HG02798 (cell line): Measurements from ENCODE around the gene ZCWPW1.
"Not testable (repeated sequence)": the region's sequence is repeated elsewhere in the genome, so short reads cannot be mapped to it uniquely, and the experiment has no call there.

Experiments used
- ATAC-seq: cut with Tn5 transposase; IDR thresholded peaks from one replicate; pipeline ENCODE4 v1.9.1; 2021; ENCODE audit warnings: mild to moderate bottlenecking; ENCODE audit not compliant: unreplicated experiment, poor library complexity

The ZCWPW1 gene

DNA sequence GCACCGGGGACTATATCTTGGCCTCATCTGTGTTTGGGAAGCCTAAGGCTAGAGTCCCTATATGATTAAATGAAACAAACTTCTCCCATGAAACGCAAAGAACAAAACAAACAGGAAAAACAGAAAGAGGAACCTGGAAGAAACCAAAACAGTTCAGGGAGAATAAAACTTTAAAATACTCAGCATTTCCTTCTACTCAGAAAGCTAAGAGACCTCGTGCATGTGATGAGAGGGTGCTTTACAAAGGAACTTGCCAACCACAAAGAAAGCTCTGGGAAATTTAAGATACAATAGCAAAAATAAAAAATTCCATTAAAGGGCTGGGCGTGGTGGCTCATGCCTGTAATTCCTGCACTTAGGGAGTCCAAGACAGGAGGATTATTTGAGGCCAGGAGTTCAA lies 48.3 kb downstream of the ZCWPW1 start:
- no peak for ATAC-seq

DNA sequence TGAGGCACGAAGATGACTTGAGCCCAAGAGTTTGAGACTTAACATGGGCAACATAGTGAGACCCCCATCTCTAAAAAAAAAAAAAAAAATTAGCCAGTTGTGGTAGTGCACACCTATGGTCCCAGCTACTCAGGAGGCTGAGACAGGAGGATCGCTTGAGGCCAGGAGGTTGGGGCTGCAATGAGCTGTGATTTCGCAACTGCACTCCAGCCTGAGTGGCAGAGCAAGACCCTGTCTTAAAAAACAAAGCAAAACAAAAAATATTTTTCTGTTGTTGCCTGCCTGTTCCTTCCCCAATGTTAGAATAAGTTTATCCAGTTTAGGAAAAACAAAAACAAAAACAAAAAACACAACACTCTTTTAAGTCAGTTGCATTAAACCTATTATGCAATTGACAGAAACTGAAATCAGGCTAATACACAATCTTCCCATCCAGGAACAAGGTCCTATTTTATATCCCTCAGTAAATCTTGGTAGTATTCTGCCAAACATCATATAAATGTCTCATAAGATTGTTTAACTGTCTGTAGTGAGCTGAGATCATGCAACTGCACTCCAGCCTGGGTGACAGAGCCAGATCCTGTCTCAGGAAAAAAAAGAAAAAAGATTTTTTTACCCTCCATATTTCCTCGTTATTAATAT lies 50.3 kb downstream of the ZCWPW1 start:
- ATAC-seq = no peak

GRCh38 chr7:100376066-100376465 lies 52.4 kb downstream of the ZCWPW1 start:
- no peak for ATAC-seq

DNA sequence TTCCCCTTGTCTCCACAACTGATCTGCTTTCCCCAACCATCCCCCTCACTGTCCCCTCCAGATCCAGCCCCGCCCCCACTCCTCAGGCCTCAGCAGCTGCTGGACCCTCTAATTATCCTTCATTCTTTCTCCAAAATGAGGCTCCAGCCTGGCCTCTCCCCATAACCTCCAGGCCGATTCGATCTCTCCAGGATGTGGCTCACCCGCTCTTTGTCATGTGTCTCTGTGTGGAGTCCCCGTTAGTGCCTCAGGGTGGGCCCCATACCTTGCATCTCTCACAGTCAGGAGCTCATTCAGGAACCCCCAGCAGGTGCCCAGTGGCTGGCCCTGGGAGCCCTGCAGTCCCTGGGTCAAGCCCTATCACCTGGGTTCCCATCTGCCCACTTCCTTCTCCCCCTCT lies 53.9 kb downstream of the ZCWPW1 start:
- no peak for ATAC-seq

- not testable (repeated sequence) for ATAC-seq
Measured at GRCh38 chr7:100373870-100374598, 54.5 kb downstream of the ZCWPW1 start.

DNA sequence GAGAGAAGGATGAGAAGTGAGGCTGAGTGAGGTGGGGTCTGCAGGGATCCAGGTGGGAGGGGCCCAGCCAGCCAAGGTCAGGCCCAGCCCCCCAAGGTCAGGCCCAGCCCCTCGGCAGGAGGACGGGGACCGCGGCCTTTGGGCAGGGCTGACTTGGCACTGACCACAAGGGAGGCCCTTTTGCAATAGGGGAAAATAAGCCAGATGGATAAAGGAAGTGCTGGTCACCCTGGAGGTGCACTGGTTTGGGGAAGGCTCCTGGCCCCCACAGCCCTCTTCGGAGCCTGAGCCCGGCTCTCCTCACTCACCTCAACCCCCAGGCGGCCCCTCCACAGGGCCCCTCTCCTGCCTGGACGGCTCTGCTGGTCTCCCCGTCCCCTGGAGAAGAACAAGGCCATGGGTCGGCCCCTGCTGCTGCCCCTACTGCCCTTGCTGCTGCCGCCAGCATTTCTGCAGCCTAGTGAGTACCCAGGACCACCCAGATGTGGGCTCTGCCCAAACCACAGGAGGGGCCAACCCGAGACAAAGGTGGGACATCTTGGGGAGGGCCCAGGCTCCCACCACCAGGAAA lies 55.2 kb downstream of the ZCWPW1 start, which contains the start of gene PILRA:
PILRA (plus strand) TSS at position 227 of the 571 bp plus-strand sequence; CDS start at position 397, 170 bp downstream.
- ATAC-seq = no peak

DNA sequence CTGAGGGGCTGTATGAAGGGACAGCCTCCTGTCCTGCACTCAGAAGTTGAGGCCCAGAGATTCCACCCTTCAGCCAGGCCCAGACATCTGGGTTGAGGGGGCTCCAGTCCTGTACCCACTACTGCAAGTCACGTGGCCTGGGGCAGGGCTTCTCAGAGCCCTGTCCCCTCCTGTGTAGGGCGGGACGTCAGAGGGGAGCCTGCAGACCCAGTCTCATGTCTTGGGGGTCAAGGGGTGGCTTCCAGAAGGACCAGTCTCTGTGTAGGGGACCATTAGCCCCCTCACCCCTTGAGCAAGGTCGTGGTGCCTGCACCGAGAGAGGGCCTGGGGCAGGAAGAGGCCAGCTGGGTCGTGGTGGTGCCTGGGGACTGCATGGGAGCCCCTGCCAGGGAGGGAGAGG lies 55.8 kb downstream of the ZCWPW1 start:
- ATAC-seq = no peak

DNA sequence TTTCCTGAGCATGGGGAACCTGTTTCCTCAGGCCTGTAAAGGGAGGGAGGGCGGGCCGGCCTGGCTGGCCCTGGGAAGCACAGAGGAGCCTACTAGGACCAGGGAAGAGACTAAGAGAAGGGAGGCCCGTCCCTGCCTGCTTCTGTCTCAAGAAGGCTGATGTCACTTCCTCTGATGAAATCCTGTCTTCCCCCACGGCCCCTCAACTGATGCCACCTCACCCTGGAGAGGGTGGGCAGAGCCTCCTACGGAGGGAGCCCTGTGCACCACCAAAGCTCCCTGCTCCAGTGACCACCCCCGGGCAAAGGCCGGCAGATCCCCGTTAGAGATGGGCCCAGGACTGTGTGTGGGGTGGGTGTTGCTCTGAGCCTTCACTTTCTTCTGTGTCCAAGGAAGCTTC lies 56.2 kb downstream of the ZCWPW1 start:
- no peak for ATAC-seq

DNA sequence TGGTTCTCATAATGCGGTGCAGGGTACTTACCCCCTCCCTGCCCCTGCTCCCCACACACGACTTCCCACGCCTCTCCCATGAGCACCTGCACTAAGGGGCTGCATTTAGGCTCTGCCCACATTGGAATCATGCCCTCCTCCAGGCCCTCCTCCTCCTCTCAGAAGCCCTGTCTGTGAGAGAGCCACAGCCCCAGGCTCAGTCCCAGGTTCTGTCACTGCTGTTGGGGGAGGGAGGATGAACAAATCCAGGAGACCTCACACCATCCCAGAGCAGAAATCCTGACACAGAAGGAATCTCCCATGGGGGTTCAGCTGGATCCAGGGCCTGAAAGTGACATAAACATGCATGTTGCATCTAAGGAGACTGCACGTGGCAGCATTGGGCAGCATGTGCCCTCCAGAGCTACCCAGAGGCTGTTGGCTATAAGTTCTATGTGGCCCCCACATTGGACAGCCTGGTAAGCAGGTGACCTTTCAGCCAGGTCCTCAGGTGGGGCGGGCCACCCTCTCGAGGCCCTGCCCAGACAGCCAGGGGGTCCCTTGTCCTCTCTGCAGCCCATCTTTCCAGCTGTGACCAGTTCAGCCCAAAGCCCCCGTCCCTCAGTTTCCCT lies 56.8 kb downstream of the ZCWPW1 start:
- no peak for ATAC-seq

DNA sequence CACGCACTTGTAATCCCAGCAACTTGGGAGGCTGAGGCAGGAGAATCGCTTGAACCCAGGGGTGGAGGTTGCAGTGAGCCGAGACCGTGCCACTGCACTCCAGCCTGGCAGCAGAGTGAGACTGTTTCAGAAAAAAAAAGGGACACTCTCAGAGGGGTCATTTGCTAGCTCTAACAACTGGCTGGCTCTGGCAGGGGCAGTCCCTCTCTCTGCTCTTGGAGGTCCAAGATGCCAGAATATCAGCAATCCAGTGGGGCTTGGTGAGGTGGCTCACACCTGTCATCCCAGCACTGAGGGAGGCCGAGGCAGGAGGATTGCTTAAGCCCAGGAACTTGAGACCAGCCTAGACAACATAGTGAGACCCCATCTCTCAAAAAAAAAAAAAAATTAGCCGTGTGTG lies 57.8 kb downstream of the ZCWPW1 start:
- no peak for ATAC-seq

DNA sequence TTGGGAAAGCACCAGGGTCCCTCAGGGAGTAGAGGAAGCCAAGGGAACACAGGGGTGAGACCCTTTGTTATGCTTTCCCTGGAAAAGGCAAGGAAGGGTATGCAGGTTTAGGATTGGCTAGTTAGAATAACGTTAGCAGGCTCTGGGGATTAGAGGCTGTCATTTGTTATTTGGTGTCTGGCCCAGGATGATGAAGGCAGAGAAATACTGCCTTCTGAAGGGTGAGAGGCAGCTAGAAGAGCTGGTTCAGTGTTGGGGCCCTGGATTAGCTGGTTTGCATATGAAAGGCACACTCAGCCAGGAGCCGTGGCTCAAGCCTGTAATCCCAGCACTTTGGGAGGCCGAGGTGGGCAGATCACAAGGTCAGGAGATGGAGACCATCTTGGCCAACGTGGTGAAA lies 58.2 kb downstream of the ZCWPW1 start:
- no peak for ATAC-seq

DNA sequence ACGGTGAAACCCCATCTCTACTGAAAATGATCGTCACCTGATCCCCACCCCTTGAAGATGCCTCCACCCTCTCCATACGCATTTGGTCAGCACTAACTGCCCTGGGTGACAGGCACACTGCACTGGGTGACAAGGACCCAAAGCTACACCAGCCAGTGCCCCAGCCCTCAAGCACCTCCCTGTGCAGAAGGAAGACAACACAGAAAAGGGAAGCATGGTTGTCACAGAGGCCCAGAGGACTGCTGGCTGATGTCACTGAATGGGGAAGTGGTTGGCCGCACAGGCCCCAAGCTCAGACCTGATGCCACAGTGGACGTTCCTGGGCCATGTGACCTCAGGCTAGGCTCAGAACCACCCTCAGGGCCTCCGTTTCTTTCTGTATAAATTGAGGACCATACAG lies 59.4 kb downstream of the ZCWPW1 start:
- peak; percentile 57 for ATAC-seq

DNA sequence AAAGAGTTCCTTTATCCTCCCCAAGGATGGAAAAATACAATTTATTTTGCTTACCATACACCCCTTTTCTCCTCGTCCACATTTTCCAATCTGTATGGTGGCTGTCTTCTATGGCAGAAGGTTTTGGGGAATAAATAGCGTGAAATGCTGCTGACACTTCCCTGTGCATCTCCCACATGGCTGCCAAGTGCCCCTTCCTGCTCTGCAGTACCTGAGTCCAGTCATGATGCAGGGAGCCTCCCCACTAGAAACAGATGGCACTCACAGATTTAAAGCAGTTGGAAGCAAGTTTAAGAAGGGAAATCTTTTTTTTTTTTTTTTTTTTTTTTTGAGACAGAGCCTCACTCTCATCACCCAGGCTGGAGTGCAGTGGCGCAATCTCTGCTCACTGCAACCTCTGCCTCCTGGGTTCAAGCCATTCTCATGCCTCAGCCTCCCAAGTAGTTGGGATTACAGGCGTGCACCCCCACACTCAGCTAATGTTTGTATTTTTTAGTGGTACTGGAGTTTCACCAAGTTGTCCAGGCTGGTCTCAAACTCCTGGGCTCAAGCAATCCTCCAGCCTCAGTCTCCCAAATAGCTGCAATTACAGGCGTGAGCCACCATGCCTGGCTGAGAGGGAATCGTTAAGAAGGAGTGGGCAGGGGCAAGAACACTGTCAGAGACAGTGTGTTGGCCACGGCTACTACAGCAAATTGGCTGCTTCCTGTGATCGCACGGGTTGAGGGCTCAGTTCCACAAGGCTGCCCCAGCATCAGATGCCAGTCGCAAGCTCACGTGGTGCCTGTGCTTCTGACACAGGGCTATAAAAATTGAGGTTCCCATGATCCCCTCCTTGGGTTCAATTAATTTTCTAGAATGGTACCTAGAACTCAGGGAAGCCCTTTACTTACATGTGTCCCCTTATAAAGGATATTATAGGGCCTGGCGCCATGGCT lies 60.6 kb downstream of the ZCWPW1 start:
- ATAC-seq = no peak

- ATAC-seq = no peak
Measured at GRCh38 chr7:100367251-100367620, 61.3 kb downstream of the ZCWPW1 start.

DNA sequence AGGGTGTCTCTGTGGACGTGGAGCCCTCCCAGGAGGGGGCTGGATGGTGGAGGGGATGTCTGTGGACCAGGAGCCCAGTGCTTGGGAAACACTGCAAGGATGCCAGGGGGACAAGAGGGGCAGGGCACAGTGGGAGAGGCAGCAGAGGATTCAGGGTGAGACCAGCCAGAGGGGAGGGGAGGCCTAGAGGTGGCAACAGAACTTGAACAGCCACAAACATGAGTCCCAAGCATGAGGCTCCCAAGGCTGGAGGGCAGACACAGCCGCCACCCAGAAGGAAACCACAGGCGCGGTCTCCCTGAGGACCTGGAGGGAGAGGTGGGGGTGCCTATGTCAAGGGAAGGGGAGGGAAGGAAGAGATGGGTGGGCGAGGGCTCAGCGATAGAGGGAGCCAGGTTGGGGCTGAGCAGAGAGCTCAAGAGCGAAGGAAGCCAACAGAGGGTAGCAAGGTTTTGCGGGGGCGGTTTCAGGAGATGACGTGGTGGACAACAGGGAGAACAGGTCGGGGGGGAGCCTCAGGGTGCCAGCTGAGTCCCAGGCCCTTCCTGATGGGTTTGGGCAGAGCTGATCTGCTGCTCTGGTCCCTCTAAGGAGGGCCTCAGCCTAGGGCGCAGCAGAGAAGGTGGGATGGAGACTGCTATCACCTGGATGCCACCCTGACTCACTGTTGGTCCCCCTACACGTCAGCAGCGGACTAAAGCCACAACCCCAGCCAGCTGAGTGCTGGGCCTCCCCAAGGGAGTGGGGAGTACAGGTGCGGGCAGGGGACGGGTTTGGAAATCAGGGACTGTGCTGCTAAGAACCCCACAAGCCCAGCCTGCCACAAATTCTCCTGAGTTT lies 61.9 kb downstream of the ZCWPW1 start:
- peak; percentile 23 for ATAC-seq

DNA sequence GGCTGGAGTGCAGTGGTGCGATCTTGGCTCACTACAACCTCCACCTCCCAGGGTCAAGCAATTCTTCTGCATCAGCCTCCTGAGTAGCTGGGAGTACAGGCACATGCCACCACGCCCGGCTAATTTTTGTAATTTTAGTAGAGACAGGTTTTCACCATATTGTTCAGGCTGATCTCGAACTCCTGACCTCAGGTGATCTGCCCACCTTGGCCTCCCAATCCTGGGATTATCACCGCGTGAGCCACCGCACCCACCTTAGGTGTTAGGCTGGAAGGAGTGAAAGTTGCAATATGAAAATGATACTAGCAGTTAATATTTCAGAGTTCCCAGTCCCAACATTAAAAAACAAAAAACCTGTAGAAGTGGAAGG lies 62.5 kb downstream of the ZCWPW1 start:
- peak; percentile 5 for ATAC-seq

DNA sequence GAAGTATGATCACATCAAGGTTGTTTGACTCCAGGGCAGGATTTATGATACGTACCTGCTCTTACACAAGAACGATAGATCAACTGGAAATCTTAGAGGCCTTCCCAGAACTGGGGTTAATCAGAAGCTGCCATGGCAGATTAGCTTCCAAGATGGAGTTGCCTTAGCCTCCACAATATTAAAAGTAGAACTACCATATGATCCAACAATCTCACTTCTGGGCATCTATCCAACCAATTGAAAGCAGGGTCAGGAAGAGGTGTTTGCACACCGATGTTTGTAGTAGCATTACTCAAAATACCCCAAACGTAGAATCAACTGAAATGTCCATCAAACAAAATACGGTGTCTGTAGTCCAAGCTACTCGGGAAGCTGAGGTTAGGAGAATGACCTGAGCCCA lies 64.0 kb downstream of the ZCWPW1 start:
- ATAC-seq = no peak

- not testable (repeated sequence) for ATAC-seq
Measured at GRCh38 chr7:100363797-100364196, 64.7 kb downstream of the ZCWPW1 start.

DNA sequence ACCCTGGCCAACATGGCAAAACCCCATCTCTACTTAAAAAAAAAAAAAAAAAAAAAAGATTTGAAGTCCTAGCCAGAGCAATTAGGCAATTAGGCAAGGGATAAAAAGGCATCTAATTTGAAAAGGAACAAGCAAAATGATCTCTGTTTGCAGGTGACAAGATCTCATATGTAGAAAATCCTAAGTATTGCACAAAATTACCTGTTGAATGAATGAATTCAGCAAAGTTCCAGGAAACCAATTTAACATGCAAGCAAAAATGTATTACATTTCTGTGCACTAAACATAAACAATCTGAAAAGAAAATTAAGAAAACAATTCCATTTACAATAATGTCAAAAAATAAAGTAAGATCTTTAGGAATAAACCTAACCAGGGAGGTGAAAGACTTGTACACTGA lies 65.4 kb downstream of the ZCWPW1 start:
- ATAC-seq = no peak
